HFFc6 (cell line): ENCODE data around the gene MYBPC2. TPM values are rescaled to one million over a fixed set of nuclear protein-coding genes. Genes with fewer than 3 reads are reported as not detected.

Source experiments
- DNase-seq: peaks from one replicate; pipeline ENCODE4 v3.0.0-alpha.2; 2018
- H3K27ac Mint-ChIP-seq: 2 replicates; pipeline ENCODE4 v1.8.0; 2020; ENCODE audit warnings: mild to moderate bottlenecking, mixed read lengths
- H3K27me3 Mint-ChIP-seq: 2 replicates; pipeline ENCODE4 v1.8.0; 2021; ENCODE audit warnings: mild to moderate bottlenecking, moderate library complexity, mixed read lengths; ENCODE audit not compliant: insufficient read depth
- H3K36me3 Mint-ChIP-seq: 2 replicates; pipeline ENCODE4 v1.8.0; 2021; ENCODE audit warnings: low read depth, mixed read lengths
- H3K4me1 Mint-ChIP-seq: 2 replicates; pipeline ENCODE4 v1.8.0; 2020; ENCODE audit warnings: low read depth, mixed read lengths
- H3K4me3 Mint-ChIP-seq: 2 replicates; pipeline ENCODE4 v1.8.0; 2020; ENCODE audit warnings: mild to moderate bottlenecking, moderate library complexity, mixed read lengths
- H3K9me3 Mint-ChIP-seq: 2 replicates; pipeline ENCODE4 v1.8.0; 2020; ENCODE audit warnings: mild to moderate bottlenecking, mixed read lengths
- total RNA-seq, 6 experiments: library from RNA; stranded (reverse); fragmentation: NEBNext Ultra II Directional; extraction: Animal tissue kit (Norgen Biotek cat#: 25700); gene quantifications; 2 replicates in 1 of 6; 3 replicates in 5 of 6; pipeline ENCODE4 v1.2.3, GENCODE V29; 2021
- TF ChIP-seq, protein P1 (sequence below): fragments of 200-600 bp; sonication (generic); IDR thresholded peaks from 2 replicates; pipeline ENCODE4 v1.5.0; 2021; ENCODE audit warnings: antibody characterized with exemption, mild to moderate bottlenecking

MYBPC2 gene
- total RNA-seq, 6 experiments from 2014 or later, result not detected

DNA sequence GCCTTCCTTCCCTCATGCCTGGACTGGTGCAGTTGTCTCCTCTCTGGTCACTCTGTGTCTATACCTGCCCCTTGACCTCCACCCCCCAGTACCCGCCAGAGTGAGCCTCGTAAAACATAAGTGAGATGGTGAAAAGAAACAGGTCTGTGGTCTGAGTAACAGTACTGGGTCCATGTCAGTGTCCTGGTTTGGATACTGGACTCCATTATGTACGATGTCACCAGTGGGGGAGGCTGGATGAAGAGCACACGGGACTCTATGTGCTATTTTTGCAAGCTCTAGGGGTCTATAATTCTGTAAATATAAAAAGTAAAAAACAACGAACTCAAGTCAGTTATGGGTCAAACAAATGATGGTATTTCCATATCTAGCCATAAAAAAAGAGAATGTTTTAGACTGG, 14.4 kb downstream of the MYBPC2 start:
- no peak for DNase-seq

GRCh38 chr19:50447750-50448149, 15.1 kb downstream of the MYBPC2 start:
- no peak for DNase-seq
- H3K9me3 Mint-ChIP-seq, result peaks cover 4% of the 10 kb centered on the region
- H3K27ac Mint-ChIP-seq, result no peak overlapping the region
- TF ChIP-seq, protein P1, sequence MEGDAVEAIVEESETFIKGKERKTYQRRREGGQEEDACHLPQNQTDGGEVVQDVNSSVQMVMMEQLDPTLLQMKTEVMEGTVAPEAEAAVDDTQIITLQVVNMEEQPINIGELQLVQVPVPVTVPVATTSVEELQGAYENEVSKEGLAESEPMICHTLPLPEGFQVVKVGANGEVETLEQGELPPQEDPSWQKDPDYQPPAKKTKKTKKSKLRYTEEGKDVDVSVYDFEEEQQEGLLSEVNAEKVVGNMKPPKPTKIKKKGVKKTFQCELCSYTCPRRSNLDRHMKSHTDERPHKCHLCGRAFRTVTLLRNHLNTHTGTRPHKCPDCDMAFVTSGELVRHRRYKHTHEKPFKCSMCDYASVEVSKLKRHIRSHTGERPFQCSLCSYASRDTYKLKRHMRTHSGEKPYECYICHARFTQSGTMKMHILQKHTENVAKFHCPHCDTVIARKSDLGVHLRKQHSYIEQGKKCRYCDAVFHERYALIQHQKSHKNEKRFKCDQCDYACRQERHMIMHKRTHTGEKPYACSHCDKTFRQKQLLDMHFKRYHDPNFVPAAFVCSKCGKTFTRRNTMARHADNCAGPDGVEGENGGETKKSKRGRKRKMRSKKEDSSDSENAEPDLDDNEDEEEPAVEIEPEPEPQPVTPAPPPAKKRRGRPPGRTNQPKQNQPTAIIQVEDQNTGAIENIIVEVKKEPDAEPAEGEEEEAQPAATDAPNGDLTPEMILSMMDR, result no peak
- peaks cover 8% of the 10 kb centered on the region for H3K27me3 Mint-ChIP-seq
- no peaks in the 10 kb centered on the region for H3K4me1 Mint-ChIP-seq
- H3K4me3 Mint-ChIP-seq, result no peak overlapping the region
- no peaks in the 10 kb centered on the region for H3K36me3 Mint-ChIP-seq

More for the DNA sequence above, 14.4 kb downstream of the MYBPC2 start:
- H3K4me3 Mint-ChIP-seq, result no peak overlapping the region
- peaks cover 8% of the 10 kb centered on the region for H3K27me3 Mint-ChIP-seq
- H3K36me3 Mint-ChIP-seq, result no peaks in the 10 kb centered on the region
- peaks cover 4% of the 10 kb centered on the region for H3K9me3 Mint-ChIP-seq
- TF ChIP-seq, protein P1, result no peak
- H3K27ac Mint-ChIP-seq, result no peak overlapping the region
- no peaks in the 10 kb centered on the region for H3K4me1 Mint-ChIP-seq

- Mint-ChIP-seq H3K9me3 (peaks cover 4% of the 10 kb centered on the region; the same call in 1 of the 2 replicates), H3K4me3 (no peak overlapping the region), H3K4me1 (no peaks in the 10 kb centered on the region), H3K27me3 (peaks cover 12% of the 10 kb centered on the region), H3K36me3 (no peaks in the 10 kb centered on the region), H3K27ac (no peak overlapping the region)
- DNase-seq, result no peak
- TF ChIP-seq, protein P1, result no peak
These were observed 16.7 kb downstream of the MYBPC2 start for GRCh38 chr19:50449236-50449899.

- peaks cover 4% of the 10 kb centered on the region; the same call in 1 of the 2 replicates for H3K9me3 Mint-ChIP-seq
- DNase-seq, result no peak
- no peak overlapping the region for H3K4me3 Mint-ChIP-seq
- TF ChIP-seq, protein P1, result no peak
- H3K27ac Mint-ChIP-seq, result no peak overlapping the region
- H3K4me1 Mint-ChIP-seq, result no peaks in the 10 kb centered on the region
- no peaks in the 10 kb centered on the region for H3K36me3 Mint-ChIP-seq
- peaks cover 14% of the 10 kb centered on the region for H3K27me3 Mint-ChIP-seq
These were observed 17.9 kb downstream of the MYBPC2 start for GRCh38 chr19:50450369-50451222.

GRCh38 chr19:50451223-50451534, 18.5 kb downstream of the MYBPC2 start:
- no peak overlapping the region for H3K27ac Mint-ChIP-seq
- no peaks in the 10 kb centered on the region for H3K36me3 Mint-ChIP-seq
- H3K4me3 Mint-ChIP-seq, result no peak overlapping the region

More at GRCh38 chr19:50451223-50451534, 18.5 kb downstream of the MYBPC2 start:
- Mint-ChIP-seq H3K4me1 (no peaks in the 10 kb centered on the region), H3K27me3 (peaks cover 13% of the 10 kb centered on the region), H3K9me3 (peaks cover 4% of the 10 kb centered on the region; the same call in 1 of the 2 replicates)
- TF ChIP-seq, protein P1, result no peak
- no peak for DNase-seq
